HG02840 (cell line): Measurements from ENCODE around the gene REPIN1.
"Not testable (repeated sequence)": the region's sequence is repeated elsewhere in the genome, so short reads cannot be mapped to it uniquely, and the experiment has no call there.

Source experiments
- ATAC-seq: cut with Tn5 transposase; IDR thresholded peaks from one replicate; pipeline ENCODE4 v1.9.1; 2021; ENCODE audit warnings: mild to moderate bottlenecking, moderate library complexity, moderate number of reproducible peaks; ENCODE audit not compliant: unreplicated experiment, low FRiP score

REPIN1 gene

DNA sequence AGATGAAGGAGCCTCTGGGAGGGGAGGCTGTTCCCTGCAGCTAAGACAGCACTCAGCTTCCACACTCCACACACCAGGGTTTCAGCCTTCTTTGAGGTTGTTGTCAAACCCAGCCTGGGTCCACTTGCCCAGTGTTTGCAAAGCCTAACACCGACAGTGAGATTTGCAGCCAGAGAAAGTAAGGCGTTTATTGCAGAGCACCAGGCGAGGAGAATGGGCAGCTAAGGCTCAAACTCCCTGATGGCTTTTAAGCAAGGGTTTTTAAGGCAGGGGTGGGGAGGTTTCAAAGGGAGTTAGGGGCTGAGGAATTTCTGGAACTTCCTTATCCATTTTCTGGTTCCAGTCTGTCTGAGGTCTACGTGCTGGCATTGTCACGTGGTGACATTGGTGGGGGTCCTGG lies 5.8 kb downstream of the REPIN1 start:
- ATAC-seq = no peak

- no peak for ATAC-seq
Observed at GRCh38 chr7:150375662-150376521, 7.3 kb downstream of the REPIN1 start.

DNA sequence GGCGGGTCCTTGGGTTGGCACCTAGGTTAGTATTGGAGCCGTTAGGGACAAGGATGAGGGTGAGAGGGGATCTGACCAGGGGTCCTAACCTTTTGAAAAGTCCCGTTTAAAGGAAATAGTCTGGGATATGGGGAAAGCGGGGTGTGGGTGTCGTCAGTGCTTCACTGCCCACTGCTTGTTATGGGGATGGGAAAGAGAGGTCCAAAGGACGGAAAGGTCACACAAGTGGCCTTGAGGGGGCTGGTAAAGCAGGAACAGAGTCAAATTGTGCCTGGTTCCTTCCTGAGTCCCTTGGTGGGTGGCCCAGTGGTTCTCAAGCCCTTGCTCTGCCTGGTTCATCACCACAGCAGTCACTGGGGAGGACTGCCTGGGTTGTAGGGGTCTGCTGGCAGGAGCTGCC lies 7.9 kb downstream of the REPIN1 start:
- ATAC-seq = no peak

- ATAC-seq = no peak
Observed at GRCh38 chr7:150377196-150377595, 8.6 kb downstream of the REPIN1 start.

- no peak for ATAC-seq
Observed at GRCh38 chr7:150377635-150378034, 9.0 kb downstream of the REPIN1 start.

GRCh38 chr7:150378115-150378852 lies 9.7 kb downstream of the REPIN1 start:
- no peak for ATAC-seq

DNA sequence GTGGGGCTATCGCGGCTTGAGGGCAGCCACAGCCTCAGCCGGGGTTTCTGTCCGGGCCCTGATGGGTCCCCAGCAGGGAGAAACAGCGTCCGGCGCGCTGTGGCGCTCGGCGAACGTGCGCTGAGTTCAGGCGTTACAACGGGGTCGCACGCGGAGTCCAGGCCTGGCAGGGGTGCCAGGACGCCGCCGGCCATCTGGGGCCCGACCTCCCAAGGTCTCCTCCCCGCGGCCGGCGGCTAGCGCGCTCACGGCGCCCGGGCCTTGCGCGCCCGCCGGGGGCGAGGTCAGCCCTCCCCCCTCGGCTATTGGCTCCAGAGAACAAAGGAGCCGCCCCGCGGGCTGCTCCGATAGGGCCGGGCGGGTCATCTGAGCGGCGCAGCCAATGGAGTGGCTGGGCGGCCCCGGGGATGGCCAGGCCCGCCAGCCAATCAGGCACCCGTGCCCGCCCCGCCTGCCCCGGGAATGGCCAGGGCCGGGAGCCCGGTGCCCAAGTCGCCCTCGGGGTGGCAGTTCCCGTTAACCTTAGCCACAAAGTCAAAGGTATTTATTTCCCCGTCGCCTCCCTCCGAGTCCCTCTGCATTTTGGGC lies 10.3 kb downstream of the REPIN1 start, which contains the start of gene ZNF775:
Gene ZNF775 (plus strand): TSS at position 478 of the 588 bp plus-strand sequence. CDS start 9,141 bp downstream, outside the sequence.
- peak; percentile 67 for ATAC-seq

DNA sequence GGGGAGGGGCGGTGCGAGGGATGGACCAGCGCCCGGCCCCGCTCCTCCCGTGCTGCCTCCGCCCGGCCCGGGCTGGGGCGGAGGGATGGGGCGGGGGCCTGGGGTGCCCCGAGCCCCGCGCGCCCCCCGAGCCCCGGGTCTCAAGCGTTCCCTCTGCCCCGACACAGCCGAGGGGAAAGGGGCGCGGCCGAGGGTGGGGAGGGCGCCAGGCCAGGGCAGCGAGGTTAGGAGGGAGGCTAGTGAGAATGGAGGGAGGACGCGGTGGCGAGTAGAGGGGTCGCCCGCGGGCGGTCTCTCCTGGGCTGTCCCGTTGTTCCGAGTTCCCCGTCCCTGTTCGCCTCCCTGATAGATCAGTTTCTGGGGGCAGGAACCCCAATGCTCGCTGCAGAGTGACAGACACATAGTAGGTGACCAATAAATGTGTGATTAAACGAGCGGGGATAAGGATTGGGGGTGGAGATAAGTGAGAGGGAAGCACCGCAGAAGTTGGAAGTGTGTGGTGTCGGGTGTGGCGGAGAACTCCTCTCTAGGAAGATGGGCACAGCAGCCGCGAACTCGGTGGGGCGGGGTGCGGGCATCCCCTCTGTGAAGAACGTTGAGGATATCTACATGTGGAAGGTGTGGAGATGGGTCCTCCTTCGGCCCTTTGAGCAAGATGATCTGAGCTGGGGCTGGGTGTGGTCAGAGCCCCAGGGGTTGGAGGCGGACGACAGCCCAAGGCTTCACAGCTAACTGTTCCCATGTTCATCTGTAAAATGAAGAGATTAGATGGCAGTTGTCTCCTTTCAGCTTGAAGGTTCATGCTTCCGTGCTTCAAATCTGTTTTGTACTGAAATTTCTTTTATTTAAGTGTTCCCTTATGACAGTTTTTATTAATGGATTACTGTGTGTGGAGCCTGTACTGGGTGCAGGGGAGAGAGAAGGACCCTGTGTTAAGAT lies 11.1 kb downstream of the REPIN1 start:
- no peak for ATAC-seq

- no peak for ATAC-seq
Observed at GRCh38 chr7:150380463-150380862, 11.8 kb downstream of the REPIN1 start.

DNA sequence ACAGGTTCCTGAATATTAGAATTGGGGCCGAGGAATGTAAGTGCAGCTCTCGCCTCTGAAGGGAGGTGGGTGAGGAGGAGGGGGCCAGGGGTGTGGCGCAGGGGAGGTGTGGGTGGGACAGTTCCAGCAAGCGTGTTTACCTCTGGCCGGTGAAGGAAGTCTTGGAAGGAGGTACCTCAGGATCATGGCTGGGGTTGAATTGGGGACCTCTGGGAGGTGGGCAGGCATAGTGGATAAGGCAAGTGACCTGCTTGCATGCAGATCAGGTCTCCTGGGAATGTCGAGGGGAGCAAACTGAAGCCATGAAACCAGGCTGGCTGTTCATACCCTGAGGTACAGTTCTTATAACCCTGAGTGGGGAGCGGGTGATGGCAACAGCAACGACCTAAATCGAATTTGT lies 12.5 kb downstream of the REPIN1 start:
- no peak for ATAC-seq

GRCh38 chr7:150381785-150382122 lies 13.1 kb downstream of the REPIN1 start:
- ATAC-seq = no peak

GRCh38 chr7:150382123-150382843 lies 13.7 kb downstream of the REPIN1 start:
- no peak for ATAC-seq

GRCh38 chr7:150382844-150383225 lies 14.2 kb downstream of the REPIN1 start:
- ATAC-seq = no peak

DNA sequence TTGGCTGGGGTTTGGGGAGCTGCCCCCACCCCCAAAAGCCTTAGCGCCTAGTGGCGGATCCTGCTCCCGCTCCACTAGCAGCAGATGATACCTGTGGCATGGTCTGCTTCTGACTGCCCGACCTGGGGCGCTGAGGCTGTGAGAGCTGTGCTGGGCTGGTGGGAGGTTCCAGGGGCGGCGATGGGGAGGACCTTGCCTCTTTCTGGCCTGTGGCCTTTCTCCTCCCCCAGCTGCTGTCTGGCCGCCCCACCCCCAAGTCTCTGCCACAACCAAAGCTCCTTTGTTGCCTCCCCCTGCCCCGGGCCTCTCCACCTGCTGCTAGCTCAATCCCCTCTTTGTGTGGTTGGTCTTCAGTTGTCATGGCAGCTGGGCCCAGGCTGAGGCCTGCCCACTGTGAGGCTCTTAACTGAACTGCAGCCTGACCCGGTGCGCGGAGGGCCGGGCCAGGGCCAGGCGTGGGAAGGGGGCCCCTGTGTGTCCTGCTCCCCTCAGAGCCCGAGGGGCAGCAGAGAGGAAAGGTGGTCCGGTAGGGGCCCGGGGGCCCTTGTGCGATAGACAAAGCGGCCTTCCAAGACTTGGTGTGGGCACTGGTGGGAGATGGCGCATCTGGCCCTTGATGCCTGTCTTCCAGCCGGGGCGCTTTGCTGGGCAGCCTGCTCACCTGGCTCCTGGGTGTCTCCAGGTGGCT lies 15.2 kb downstream of the REPIN1 start:
- ATAC-seq = no peak

DNA sequence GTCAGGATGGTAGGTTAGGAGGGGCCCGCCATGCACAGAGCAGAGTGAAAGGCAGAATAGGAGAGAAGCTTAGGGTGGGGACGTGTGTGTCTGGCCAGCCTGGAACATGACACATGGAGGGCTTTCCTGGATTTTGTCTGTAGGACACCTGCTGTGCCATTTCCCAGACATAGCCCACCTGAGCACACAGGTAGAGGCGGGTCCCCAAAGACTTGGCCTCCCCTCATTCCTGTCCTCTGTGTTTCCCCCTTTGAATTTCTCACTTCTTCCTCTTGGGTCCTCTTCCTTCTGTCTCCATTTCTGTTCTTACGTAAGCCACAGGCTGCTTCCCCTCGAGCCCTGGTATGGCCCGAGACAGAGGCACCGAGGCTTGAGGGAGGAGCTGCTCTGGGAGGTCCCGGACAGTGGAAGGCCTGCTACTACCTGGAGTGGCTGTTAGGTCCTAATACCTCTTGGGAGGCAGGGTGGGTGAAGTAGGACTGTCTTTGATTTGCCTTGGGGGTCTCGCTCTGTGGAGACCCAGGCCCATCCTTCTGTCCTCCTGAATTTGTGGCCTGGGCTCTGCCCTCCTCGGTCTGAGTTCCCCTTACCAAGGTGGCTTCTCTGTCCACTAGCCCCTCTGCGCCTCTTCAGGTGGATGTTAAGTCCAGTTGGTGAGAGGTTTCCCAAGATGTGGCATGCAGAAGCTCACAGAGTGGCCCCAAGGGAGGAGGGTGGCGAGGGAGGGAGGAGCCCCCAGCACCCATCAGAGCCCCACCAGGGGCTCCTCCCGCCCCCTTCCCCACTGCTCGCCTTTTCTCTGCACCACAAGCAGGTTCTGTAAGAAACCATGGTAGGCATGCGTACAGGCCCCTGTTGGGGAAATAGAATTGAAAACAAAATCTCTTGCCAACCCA lies 16.0 kb downstream of the REPIN1 start:
- no peak for ATAC-seq

- no peak for ATAC-seq
Observed at GRCh38 chr7:150385302-150385723, 16.7 kb downstream of the REPIN1 start.

DNA sequence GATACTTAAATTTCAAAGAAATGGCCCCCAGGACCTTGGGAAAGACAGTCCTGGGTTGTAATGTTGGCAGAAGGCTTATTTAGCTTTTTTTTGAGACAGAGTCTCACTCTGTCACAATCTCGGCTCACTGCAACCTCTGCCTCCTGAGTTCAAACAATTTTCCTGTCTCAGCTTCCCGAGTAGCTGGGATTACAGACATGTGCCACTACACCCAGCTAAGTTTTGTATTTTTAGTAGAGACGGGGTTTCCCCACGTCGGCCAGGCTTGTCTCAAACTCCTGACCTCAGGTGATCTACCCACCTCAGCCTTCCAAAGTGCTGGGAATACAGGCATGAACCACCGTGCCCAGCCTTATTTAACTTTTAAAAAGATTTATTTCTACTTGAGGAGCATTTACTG lies 17.3 kb downstream of the REPIN1 start:
- ATAC-seq = not testable (repeated sequence)

DNA sequence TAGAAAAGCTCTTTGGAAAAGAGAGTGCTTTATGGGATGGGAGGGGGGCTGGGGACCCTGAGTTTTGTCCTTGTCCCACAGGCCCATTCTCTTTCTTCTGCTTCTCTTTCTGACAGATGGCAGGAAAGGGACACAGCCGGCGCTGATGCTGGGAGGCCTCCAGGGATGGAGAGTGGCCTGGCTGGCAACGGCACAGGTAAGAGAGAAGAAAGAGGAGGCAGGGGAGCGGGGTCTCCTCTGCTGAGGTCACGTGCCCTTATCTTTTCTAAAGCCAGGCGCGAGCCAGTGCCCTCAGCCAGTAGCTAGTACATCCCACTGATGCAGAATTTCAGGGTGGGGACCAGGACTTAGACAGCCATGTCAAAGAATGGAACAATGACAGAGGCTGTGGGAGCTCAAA lies 19.7 kb downstream of the REPIN1 start:
- ATAC-seq = no peak
